MM.1S (cell line): Measurements from ENCODE around the gene CHPF.

ENCODE experiments used
- DNase-seq: peaks from one replicate; pipeline ENCODE4 v3.0.0-alpha.2; 2015
- H2AFZ ChIP-seq: fragments of 300-600 bp; sonication (generic); 2 replicates; pipeline ENCODE4 v1.6.0; 2016; ENCODE audit warnings: antibody characterized with exemption, low read length
- H3F3A ChIP-seq: fragments of 300-600 bp; sonication (generic); 2 replicates; pipeline ENCODE4 v1.6.1; 2016; ENCODE audit warnings: mild to moderate bottlenecking, antibody characterized with exemption, low read length, moderate library complexity, mixed read lengths; ENCODE audit not compliant: insufficient read depth
- H3K27ac ChIP-seq: fragments of 300-600 bp; sonication (generic); 2 replicates; pipeline ENCODE4 v1.5.1; 2016; ENCODE audit warnings: mild to moderate bottlenecking, low read length
- H3K27me3 ChIP-seq: fragments of 300-600 bp; sonication (generic); replicated peaks from 2 replicates; pipeline ENCODE4 v1.6.0; 2016; ENCODE audit warnings: low read length; ENCODE audit not compliant: insufficient read depth
- H3K36me3 ChIP-seq: fragments of 300-600 bp; sonication (generic); replicated peaks from 2 replicates; pipeline ENCODE4 v1.6.1; 2016; ENCODE audit warnings: mild to moderate bottlenecking, low read length, mixed read lengths; ENCODE audit not compliant: insufficient read depth
- H3K4me1 ChIP-seq: fragments of 300-600 bp; sonication (generic); 2 replicates; pipeline ENCODE4 v1.6.1; 2016; ENCODE audit warnings: low read length, mixed read lengths
- H3K4me2 ChIP-seq: fragments of 300-600 bp; sonication (generic); 2 replicates; pipeline ENCODE4 v1.6.0; 2016; ENCODE audit warnings: low read depth, low read length
- H3K4me3 ChIP-seq: fragments of 300-600 bp; sonication (generic); 2 replicates; pipeline ENCODE4 v1.5.1; 2016; ENCODE audit warnings: low read length, mixed read lengths
- H3K79me2 ChIP-seq: fragments of 300-600 bp; sonication (generic); 2 replicates; pipeline ENCODE4 v1.6.1; 2016; ENCODE audit warnings: mixed run types, low read length, mixed read lengths
- H3K9ac ChIP-seq: fragments of 300-600 bp; sonication (generic); 2 replicates; pipeline ENCODE4 v1.6.1; 2016; ENCODE audit warnings: low read length, mixed read lengths
- H3K9me2 ChIP-seq: fragments of 300-600 bp; sonication (generic); replicated peaks from 2 replicates; pipeline ENCODE4 v1.6.1; 2016; ENCODE audit warnings: mild to moderate bottlenecking, low read length, mixed read lengths; ENCODE audit not compliant: insufficient read depth
- H3K9me3 ChIP-seq: fragments of 300-600 bp; sonication (generic); replicated peaks from 2 replicates; pipeline ENCODE4 v1.6.1; 2016; ENCODE audit warnings: mild to moderate bottlenecking, low read length, mixed read lengths; ENCODE audit not compliant: insufficient read depth
- H4K20me1 ChIP-seq: fragments of 300-600 bp; sonication (generic); 2 replicates; pipeline ENCODE4 v1.6.1; 2016; ENCODE audit warnings: mild to moderate bottlenecking, low read length, moderate library complexity, mixed read lengths; ENCODE audit not compliant: insufficient read depth
- EZH2 ChIP-seq: fragments of 300-600 bp; sonication (generic); optimal IDR thresholded peaks from 2 replicates; pipeline ENCODE3; 2017; ENCODE audit warnings: low read depth, mild to moderate bottlenecking, antibody characterized with exemption, low read length, mixed read lengths
- EZH2phosphoT487 ChIP-seq: fragments of 300-600 bp; sonication (generic); IDR thresholded peaks from 2 replicates; pipeline ENCODE4 v1.6.1; 2018; ENCODE audit warnings: antibody characterized with exemption, low read length
- TF ChIP-seq, protein P1 (sequence below): fragments of 300-600 bp; sonication (generic); IDR thresholded peaks from 2 replicates; pipeline ENCODE4 v1.5.1; 2016; ENCODE audit warnings: antibody characterized with exemption, low read length, mixed read lengths

The CHPF gene

DNA sequence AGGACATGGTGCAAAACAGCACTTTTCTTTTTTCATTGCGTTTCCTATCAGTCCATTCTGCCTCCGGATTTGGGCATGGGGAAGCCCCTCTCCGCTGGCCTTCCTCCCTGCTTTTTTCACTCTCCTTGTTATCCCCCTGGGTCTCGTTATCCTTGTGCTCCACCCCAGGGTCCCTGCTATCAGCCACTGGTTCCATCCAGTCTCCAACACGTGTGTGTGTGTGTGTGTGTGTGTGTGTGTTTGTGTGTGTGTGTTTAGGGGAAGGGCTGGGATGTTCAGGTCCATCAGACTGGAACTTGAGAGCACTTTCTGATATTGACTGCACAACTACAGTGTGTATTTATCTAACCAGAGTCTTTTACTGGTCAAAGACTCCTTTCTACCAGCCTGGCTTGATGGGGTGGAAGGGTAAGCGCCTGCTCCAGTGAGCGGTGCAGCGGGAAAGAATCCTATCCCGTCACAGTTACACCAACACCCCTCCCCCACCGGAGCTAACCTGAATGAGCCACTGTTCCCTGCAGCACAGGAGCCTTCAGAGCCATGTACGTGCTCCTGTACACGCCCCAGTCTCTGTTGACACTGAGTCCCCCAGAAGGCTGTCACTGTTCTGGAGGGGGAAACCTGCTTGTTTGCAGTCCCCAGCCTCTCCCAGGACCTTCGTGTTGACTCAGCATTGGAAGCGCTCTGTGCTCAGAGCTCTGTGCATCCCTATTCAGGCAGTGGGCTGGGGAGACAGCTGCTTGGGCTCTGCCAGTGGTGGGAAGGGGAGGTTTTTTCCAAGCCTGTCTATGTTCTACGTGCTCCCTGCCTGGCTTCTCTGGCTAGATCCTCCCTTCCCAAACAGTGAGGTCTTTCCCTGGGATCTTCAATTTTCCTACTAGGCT is 33.1 kb upstream of the CHPF start:
- TF ChIP-seq EZH2, result no peak
- TF ChIP-seq EZH2phosphoT487, result no peak
- TF ChIP-seq, protein P1, sequence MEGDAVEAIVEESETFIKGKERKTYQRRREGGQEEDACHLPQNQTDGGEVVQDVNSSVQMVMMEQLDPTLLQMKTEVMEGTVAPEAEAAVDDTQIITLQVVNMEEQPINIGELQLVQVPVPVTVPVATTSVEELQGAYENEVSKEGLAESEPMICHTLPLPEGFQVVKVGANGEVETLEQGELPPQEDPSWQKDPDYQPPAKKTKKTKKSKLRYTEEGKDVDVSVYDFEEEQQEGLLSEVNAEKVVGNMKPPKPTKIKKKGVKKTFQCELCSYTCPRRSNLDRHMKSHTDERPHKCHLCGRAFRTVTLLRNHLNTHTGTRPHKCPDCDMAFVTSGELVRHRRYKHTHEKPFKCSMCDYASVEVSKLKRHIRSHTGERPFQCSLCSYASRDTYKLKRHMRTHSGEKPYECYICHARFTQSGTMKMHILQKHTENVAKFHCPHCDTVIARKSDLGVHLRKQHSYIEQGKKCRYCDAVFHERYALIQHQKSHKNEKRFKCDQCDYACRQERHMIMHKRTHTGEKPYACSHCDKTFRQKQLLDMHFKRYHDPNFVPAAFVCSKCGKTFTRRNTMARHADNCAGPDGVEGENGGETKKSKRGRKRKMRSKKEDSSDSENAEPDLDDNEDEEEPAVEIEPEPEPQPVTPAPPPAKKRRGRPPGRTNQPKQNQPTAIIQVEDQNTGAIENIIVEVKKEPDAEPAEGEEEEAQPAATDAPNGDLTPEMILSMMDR, result no peak
- Histone ChIP-seq H3K4me2 (no peak overlapping the region), H3F3A (no peaks in the 10 kb centered on the region), H2AFZ (no peak overlapping the region), H4K20me1 (no peaks in the 10 kb centered on the region), H3K9ac (no peak overlapping the region), H3K4me1 (no peaks in the 10 kb centered on the region), H3K79me2 (no peaks in the 10 kb centered on the region), H3K36me3 (no peaks in the 10 kb centered on the region), H3K9me3 (no peaks in the 10 kb centered on the region), H3K27ac (no peak overlapping the region), H3K4me3 (no peak overlapping the region), H3K9me2 (no peaks in the 10 kb centered on the region), H3K27me3 (peaks cover 69% of the 10 kb centered on the region)
- DNase-seq, result no peak

DNA sequence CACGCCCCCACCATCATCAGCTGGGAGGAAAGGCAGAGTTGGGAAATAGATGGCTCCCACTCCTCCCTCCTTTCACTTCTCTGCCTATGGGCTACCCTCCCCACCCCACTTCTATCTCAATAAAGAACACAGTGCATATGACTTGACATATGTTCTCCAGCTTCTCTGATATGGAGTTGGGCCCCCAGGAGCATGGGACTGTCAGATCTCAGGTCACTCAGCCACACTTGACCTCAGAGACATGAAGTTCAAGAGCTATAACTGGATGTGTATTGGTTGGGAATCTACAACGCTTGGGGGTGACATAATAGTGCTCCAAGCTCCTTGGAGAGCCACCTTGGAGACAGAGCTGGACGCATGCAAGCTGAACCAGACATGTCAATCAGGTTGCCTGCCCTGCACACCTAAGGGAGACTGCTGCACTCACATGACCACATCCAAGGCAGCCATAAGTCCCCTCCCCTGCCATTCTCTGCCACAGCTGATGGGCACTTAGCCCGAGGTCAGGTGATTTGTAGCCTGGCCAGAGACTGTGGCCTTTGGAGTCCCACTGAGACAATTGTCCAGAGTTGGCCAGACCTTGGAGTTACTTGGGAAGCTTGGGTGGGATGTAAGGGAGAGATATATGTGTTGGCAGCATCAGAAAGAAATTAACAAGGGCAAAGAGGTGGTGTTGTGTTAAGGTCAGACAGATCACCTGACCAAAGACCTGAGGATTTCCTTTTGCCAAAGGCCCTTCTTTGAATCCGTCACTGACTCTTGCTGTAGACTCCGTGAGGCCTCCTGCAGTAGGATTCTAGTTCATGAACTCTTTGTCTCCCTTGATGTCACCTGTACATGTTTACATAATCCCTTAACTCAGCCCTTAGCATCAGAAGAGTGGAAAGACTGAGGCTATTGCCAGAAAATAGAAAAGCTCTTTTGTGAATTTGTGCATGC is 32.2 kb upstream of the CHPF start:
- no peak overlapping the region for H3K4me3 ChIP-seq
- no peaks in the 10 kb centered on the region for H3K36me3 ChIP-seq
- no peak overlapping the region for H3K9ac ChIP-seq
- no peaks in the 10 kb centered on the region for H3K79me2 ChIP-seq
- no peaks in the 10 kb centered on the region for H4K20me1 ChIP-seq
- no peak overlapping the region for H3K27ac ChIP-seq
- no peak for DNase-seq
- no peak overlapping the region for H2AFZ ChIP-seq
- H3K9me2 ChIP-seq, result no peaks in the 10 kb centered on the region
- no peaks in the 10 kb centered on the region for H3K9me3 ChIP-seq
- no peak overlapping the region for H3K4me2 ChIP-seq
- TF ChIP-seq, protein P1, result no peak
- TF ChIP-seq EZH2 (no peak), EZH2phosphoT487 (no peak)
- no peaks in the 10 kb centered on the region for H3F3A ChIP-seq
- peaks cover 73% of the 10 kb centered on the region for H3K27me3 ChIP-seq
- H3K4me1 ChIP-seq, result no peaks in the 10 kb centered on the region

- Histone ChIP-seq H4K20me1 (no peaks in the 10 kb centered on the region), H3K4me1 (no peaks in the 10 kb centered on the region), H3K9me3 (no peaks in the 10 kb centered on the region), H3K79me2 (no peaks in the 10 kb centered on the region), H3F3A (no peaks in the 10 kb centered on the region), H3K36me3 (no peaks in the 10 kb centered on the region), H3K4me2 (no peak overlapping the region), H3K27me3 (peaks cover 76% of the 10 kb centered on the region), H2AFZ (no peak overlapping the region), H3K27ac (no peak overlapping the region), H3K4me3 (no peak overlapping the region), H3K9ac (no peak overlapping the region), H3K9me2 (no peaks in the 10 kb centered on the region)
- no peak for DNase-seq
- TF ChIP-seq EZH2phosphoT487, result no peak
- TF ChIP-seq, protein P1, result no peak
- no peak for TF ChIP-seq EZH2
Measured at GRCh38 chr2:219574484-219575311, 31.1 kb upstream of the CHPF start.
